HFFc6 (cell line): Measurements from ENCODE around the gene ZNF526. TPM values are rescaled to one million over a fixed set of nuclear protein-coding genes. Genes with fewer than 3 reads are reported as not detected.

Experiments used
- DNase-seq: peaks from one replicate; pipeline ENCODE4 v3.0.0-alpha.2; 2018
- H3K27ac Mint-ChIP-seq: 2 replicates; pipeline ENCODE4 v1.8.0; 2020; ENCODE audit warnings: mild to moderate bottlenecking, mixed read lengths
- H3K27me3 Mint-ChIP-seq: 2 replicates; pipeline ENCODE4 v1.8.0; 2021; ENCODE audit warnings: mild to moderate bottlenecking, moderate library complexity, mixed read lengths; ENCODE audit not compliant: insufficient read depth
- H3K36me3 Mint-ChIP-seq: 2 replicates; pipeline ENCODE4 v1.8.0; 2021; ENCODE audit warnings: low read depth, mixed read lengths
- H3K4me1 Mint-ChIP-seq: 2 replicates; pipeline ENCODE4 v1.8.0; 2020; ENCODE audit warnings: low read depth, mixed read lengths
- H3K4me3 Mint-ChIP-seq: 2 replicates; pipeline ENCODE4 v1.8.0; 2020; ENCODE audit warnings: mild to moderate bottlenecking, moderate library complexity, mixed read lengths
- H3K9me3 Mint-ChIP-seq: 2 replicates; pipeline ENCODE4 v1.8.0; 2020; ENCODE audit warnings: mild to moderate bottlenecking, mixed read lengths
- CTCF ChIP-seq: fragments of 200-600 bp; sonication (generic); IDR thresholded peaks from 2 replicates; pipeline ENCODE4 v1.5.0; 2021; ENCODE audit warnings: antibody characterized with exemption, mild to moderate bottlenecking
- total RNA-seq, 6 experiments: library from RNA; stranded (reverse); fragmentation: NEBNext Ultra II Directional; extraction: Animal tissue kit (Norgen Biotek cat#: 25700); gene quantifications; 2 replicates in 1 of 6; 3 replicates in 5 of 6; pipeline ENCODE4 v1.2.3, GENCODE V29; 2021

ZNF526 gene
- total RNA-seq, 6 experiments from 2014 or later = 14.0 to 18.2 (median 16.1) TPM

GRCh38 chr19:42272535-42272897 is 52.4 kb downstream of the ZNF526 start:
- Mint-ChIP-seq H3K9me3 (no peaks in the 10 kb centered on the region), H3K4me1 (peaks cover 51% of the 10 kb centered on the region), H3K36me3 (peaks cover 19% of the 10 kb centered on the region), H3K27ac (no peak overlapping the region), H3K27me3 (peaks cover 9% of the 10 kb centered on the region), H3K4me3 (no peak overlapping the region)
- TF ChIP-seq CTCF = no peak
- no peak for DNase-seq

DNA sequence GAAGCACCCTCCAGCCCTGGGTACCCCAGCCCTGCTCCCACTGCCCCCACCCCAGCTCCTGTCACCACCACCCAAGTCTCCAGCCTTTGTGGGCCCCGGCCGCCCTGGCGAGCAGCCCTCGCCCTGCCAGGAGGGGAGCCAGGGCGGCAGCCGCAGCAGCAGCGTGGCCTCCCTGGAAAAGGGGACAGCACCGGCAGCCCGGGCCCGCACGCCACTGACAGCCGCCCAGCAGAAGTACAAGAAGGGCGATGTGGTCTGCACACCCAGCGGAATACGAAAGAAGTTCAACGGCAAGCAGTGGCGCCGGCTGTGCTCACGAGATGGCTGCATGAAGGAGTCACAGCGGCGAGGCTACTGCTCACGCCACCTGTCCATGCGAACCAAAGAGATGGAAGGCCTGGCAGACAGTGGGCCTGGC is 52.9 kb downstream of the ZNF526 start:
- no peak for DNase-seq
- no peak overlapping the region for H3K27ac Mint-ChIP-seq
- H3K36me3 Mint-ChIP-seq = peaks cover 19% of the 10 kb centered on the region
- H3K4me3 Mint-ChIP-seq = no peak overlapping the region
- H3K9me3 Mint-ChIP-seq = no peaks in the 10 kb centered on the region
- no peak for TF ChIP-seq CTCF
- peaks cover 55% of the 10 kb centered on the region for H3K4me1 Mint-ChIP-seq
- peaks cover 9% of the 10 kb centered on the region for H3K27me3 Mint-ChIP-seq

DNA sequence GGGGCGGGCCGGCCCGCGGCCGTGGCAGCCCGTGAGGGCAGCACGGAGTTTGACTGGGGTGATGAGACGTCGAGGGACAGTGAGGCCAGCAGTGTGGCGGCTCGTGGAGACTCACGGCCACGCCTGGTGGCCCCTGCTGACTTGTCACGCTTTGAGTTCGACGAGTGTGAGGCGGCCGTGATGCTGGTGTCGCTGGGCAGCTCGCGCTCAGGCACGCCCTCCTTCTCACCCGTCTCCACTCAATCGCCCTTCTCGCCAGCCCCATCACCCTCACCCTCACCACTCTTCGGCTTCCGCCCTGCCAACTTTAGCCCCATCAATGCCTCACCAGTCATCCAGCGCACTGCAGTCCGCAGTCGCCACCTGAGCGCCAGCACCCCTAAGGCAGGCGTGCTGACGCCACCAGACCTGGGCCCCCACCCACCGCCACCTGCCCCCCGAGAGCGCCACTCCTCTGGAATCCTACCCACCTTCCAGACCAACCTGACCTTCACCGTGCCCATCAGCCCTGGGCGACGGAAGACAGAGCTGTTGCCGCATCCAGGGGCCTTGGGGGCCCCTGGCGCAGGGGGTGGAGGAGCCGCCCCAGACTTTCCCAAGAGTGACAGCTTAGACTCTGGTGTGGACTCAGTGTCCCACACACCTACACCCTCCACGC is 53.4 kb downstream of the ZNF526 start:
- Mint-ChIP-seq H3K4me3 (no peak overlapping the region), H3K36me3 (peaks cover 23% of the 10 kb centered on the region), H3K4me1 (peaks cover 60% of the 10 kb centered on the region)

GRCh38 chr19:42274065-42274682 is 54.1 kb downstream of the ZNF526 start:
- Mint-ChIP-seq H3K4me1 (peaks cover 67% of the 10 kb centered on the region), H3K4me3 (no peak overlapping the region), H3K9me3 (no peaks in the 10 kb centered on the region), H3K36me3 (peaks cover 25% of the 10 kb centered on the region), H3K27ac (peak overlapping the region; percentile 65; the same call in 1 of the 2 replicates), H3K27me3 (peaks cover 9% of the 10 kb centered on the region)
- no peak for TF ChIP-seq CTCF
- DNase-seq = no peak

More for the DNA sequence above, 53.4 kb downstream of the ZNF526 start:
- no peak for TF ChIP-seq CTCF
- H3K27me3 Mint-ChIP-seq = peaks cover 9% of the 10 kb centered on the region
- DNase-seq = no peak
- H3K9me3 Mint-ChIP-seq = no peaks in the 10 kb centered on the region
- no peak overlapping the region for H3K27ac Mint-ChIP-seq

GRCh38 chr19:42275103-42275502 is 55.0 kb downstream of the ZNF526 start:
- H3K4me1 Mint-ChIP-seq = peaks cover 67% of the 10 kb centered on the region
- peaks cover 25% of the 10 kb centered on the region for H3K36me3 Mint-ChIP-seq
- TF ChIP-seq CTCF = no peak
- H3K27me3 Mint-ChIP-seq = peaks cover 12% of the 10 kb centered on the region
- H3K4me3 Mint-ChIP-seq = peak overlapping the region; percentile 69
- no peaks in the 10 kb centered on the region for H3K9me3 Mint-ChIP-seq
- no peak for DNase-seq
- peak overlapping the region; percentile 65 for H3K27ac Mint-ChIP-seq
